ENCODE measurements around the gene LARGE1.

The LARGE1 gene

DNA sequence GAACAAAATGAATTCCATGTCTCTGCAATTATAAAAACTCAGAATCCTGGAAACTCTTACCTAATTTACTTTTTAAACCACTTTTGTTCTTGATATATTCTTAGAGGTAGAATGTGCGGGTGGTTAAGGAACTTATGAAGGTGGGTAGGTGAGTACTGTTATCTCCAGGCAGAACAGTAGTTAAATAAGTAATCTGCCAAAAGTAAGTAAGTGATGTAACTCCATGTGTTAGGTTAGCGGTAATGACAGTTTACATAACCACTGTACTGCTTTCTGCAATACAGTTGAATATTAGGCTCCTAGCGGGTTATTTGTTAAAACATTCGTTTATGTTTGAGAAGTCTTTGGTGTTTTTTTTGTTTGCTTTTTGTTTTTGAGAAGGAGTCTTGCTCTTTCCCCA, 7.1 kb downstream of the LARGE1 start:
- no peak for ATAC-seq

DNA sequence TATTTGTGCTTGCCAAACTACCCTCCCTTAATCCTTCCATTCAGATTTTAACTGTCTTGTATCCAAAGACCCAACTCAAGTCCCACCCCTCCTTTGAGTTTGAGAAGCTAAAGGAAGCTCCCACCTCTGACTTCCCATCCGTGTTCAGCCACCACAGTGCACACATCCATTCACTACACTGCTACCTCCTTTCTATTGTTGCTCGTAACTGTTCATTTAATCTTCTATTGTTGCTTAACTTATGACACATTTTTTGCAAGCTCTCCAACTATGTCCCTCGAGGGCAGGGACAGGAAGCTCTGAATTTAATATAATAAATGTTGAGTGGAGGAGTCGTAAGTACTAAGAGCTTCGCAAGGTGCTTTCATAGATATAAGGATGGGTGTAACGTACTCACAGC, 10.4 kb downstream of the LARGE1 start:
- no peak for ATAC-seq

DNA sequence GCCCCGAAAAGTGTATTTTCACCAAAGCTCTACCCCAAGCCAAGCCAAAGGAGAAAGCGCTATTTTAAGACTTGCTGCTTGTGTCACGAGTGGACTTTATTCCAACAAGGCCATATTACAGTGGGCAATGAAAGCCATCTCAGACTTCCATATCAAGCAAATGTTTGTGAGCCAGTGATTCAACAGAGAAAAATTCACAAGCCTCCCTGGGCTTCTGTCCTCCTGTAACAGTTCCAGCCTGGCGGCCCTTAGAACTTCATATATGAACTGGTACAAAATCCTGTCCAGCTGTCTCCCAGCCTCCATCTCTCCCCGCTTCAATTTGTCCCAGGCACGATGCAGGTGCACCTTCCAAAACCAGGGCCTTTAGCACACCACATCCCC, 11.2 kb downstream of the LARGE1 start:
- no peak for ATAC-seq

DNA sequence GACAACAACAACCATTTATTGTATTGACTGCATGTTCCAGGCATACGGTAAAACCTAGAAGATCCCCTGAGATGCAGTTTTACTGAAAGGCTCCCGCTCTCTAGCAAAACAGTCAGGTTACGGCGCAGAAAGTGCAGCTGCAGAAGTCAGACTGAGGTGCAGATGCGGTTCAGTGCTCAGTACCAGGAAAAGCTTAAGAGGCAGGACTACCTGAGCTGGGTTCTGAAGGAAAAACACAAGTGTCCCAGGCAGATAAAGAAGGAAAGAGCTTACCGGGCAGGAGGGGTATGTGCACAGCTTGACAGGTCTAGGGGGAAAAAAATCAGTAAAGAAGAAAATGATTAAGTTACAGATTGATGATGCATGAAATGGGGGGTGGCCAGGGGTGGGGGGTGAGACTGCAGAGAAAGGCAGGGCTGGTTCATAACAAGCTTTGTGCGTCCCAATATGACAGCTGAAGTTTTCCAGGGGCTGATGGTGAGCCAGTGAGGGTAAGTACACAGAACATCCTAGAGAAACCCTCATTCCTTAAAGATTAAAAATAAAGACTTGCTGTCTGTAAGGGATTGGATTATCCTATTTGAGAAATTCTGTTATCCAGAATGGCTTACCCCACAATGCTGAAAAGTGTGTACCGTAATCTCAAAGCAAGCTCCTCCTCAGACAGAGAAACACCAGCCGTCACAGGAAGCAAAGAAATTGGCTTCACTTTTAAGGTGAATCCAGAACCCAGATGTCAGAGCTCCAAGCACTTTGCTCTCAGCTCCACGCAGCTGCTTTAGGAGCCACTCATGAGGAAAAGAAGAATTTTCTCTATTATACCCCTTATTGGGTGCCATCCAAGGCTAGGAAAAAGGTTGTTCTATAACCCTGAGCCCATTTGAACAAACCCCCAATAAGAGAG, 11.9 kb downstream of the LARGE1 start:
- no peak for ATAC-seq

DNA sequence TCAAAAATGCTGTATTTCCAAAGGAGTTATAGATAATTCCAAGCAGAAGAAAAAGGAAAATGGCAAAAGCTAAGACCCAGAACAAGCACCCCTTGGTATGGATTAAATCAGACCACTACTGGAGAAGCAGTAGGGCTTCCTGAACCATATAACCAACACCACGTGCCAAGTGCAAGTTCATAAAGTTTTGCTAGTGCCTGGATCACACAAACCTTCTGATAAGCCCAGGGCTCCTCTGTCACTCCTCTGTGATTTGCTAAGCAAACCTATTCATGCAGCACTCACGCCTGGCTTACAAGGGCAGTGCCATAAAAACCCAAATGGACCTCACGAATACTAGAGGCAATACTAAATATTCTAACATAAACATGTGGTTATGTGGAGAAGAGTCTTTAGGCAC, 13.3 kb downstream of the LARGE1 start:
- no peak for ATAC-seq

DNA sequence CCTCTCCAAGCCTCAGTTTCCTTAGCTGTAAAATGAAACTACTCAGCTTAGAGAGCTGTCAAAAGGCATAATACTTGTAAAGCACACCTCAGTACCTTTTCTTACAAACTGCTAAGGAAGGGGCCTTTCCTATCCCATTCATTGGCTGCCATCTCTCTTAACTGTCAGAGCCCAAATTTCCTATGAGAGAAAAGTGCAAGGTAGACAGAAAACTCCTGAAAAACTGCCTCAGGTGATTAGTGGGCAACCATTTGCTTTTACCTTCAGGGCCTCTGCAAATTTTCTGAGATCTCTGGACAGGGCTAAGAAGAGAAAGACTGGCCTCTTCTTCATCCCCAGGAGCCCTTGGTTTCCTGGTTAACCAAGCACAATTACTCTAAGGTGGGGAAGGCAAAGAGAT, 13.8 kb downstream of the LARGE1 start:
- ATAC-seq: no peak

DNA sequence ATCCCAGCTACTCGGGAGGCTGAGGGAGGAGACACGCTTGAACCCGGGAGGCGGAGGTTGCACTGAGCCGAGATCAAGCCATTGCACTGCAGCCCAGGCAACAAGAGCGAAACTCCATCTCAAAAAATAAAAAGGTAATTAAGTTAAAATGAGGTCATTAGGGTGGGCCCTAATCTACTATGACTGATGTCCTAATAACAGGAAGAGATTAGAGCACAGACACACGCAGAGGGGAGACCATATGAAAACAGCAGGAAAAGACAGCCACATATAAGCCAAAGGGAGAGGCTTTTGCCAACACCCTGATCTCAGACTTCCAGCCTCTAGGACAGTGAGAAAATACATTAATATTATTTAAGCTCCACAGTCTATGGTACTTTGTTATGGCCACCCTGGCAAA, 17.3 kb downstream of the LARGE1 start:
- ATAC-seq: no peak

DNA sequence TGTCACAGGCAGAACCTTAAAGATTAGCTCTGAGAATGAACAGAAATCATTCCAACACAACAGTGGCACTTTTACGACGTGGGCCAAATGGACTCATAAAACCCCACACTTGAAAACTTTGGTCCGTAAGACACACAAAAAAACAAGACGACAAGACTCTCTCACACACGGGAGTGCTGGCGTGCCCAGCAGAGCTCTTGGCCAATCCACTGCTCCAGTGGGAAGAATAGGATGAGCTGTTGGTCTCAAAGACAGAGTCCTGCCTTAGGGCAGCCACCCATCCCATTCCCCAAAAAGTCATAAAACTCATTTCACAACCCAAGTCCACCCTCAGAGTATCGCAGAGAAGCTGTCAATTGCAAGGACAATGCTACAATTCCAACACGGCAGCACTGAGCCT, 18.2 kb downstream of the LARGE1 start:
- ATAC-seq: no peak

DNA sequence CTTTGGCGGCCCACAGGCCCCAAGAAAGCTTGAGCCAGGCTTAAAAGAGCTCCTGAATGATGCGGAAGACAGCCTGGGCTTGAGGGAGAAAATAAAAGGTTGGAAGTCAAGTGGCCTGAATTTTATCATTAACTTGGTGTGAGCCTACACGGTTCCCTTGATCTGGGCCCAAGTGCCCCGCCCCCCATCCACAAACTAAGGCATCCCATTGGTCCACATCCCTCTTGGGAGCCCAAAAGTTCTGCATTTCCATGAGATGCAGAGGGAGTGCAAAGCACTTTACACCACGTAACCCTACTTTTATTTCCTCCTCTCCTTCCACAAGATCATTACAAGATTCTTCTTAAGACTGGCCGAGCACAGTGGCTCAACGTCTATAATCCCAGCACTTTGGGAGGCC, 22.2 kb downstream of the LARGE1 start:
- ATAC-seq: no peak

DNA sequence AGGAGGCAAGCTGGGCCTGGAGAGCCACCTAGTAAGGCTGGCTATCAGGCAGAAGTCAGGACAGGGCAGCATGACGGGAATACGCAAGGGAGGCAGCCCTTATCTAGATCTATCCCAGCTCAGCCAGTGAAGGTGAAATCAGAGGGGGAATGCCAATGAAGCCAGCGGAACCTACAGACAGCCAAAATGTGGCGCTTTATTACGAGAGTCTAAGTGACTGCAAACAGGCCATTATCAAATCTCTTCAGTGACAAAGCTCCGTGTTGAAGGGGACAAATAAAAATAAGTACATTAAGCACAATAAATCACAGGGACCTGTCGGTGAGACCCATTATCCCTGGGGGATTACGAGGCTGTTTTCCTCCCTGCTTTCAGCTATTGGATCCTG, 22.8 kb downstream of the LARGE1 start:
- no peak for ATAC-seq

DNA sequence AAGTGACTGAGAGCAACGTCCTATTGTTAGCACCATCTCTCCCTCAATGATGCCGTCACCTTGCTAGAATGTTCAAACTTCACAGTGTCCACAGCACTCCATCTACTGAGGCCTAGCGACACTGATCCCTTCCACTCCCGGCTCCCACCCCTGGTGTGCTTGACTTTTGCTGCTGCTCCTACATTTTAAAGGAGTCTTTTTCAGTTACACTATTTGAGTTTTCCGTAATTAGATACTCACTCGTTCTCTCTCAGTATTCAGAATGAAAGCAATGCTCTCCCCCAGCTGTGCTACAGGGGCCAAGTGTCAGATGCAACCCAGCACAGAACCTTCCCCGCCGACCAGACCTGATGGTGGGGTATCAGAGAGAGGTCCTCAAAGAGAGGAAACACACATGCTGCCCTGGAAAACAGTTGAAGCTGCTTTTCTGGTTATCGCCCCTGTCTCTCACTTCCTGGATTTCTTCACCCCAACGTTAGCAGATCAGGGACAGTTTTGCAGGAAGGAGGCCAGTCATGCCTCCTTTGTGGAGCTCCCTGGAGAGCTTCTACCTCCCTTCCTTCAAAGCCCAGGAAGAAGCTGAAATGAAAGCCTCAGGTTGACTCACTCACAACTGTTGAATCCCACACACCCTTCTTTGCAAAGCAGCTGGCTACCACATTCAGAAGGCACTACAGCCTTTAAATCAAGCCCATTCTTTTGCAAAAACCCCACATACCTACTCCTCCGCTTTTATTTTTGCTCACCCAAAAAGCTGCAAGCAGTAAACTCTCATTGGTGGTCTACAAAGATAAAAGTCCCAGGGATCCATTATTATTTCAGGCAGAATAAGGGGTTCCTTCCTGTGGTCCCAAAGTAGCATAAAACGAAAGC, 23.5 kb downstream of the LARGE1 start:
- ATAC-seq: no peak

DNA sequence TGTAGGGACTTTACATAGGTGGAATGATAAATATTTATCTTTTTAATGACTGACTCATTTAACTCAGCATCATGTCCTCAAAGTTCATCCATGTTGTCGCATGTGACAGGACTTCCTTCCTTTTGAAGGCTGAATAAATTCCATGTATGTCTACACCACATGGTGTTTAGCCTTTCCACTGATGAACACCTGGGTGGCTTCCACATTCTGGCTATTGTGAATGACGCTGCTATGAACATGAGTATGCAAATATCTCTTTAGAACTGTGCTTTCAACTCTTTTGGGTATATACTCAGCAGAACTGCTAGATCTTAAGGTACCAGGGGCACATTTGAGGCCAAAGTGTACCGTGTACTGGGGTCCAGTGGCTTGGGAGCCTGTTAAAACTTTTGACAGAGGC, 24.1 kb downstream of the LARGE1 start:
- ATAC-seq: no peak

DNA sequence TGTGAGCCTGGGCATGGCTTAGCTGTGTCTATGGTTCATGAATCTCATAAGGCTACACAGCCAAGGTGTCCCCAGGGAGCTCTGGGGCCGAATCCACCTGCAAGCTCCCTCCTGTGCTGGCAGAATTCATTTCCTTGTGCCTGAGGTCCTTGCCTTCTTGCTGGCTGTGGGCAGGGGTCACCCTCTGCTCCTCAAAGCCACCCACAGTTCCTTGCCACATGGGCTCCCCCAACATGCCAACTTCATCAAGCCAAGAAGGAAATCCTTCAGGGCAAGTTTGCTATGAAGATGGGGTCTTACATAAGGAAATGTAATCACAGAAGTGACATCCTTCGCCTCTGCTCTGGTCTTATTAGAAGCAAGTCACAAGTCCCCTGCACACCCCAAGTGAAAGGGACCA, 24.8 kb downstream of the LARGE1 start:
- no peak for ATAC-seq

DNA sequence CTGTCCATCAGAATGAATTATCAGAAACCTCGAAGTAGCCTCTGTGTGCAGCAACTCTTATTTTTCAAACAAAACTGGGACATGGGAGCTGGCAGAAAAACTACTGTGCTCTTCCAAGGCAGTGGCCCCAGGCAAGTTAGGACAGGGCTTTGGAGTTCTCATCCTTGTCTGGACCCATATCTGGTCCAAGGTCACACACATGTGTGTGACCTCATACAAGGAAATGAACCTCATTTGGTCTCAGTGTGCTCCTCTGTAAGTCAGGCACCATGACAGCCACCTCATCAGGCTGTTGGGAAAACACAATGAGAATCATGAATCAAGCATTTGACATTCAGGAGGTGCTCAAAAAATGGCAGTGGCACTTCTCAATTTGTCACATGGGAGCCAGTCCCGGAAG, 25.8 kb downstream of the LARGE1 start:
- ATAC-seq: no peak

DNA sequence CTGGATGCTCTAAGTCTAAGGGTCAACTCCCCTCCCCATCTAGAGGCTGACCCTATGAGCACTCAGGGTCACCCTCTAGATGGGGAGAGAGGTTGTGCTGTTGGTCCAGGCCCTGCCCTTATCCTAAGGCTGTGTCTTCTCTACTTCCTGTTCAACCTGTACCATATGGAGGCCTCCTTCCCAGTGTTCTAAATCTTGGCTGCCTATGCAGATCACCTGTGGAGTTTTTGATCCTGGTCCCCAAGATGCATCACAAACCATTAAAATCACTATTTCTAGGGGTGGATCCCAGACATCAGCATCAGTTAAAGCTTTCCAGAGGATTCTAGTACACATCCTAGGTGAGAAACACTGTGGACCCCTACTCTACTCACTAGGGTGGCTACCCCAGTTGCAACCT, 26.2 kb downstream of the LARGE1 start:
- ATAC-seq: no peak

DNA sequence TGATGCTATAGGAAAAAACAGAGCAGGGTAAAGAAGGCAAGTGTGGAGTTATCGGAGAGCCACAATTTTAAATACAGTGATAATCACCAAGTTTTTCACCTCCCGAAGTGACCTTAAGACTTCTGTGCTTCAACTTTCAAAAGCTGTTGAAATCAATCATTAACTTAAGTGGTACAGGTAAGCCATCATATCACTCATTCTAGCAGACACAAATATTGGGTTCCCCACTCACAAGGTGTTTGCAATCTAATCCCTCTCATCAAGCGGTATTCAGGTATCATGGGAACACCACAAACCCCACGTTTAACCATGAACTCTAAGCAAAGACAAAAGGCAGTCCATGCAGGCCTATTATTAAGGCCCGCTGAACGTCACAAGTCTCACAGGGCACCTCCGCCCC, 26.8 kb downstream of the LARGE1 start:
- no peak for ATAC-seq

DNA sequence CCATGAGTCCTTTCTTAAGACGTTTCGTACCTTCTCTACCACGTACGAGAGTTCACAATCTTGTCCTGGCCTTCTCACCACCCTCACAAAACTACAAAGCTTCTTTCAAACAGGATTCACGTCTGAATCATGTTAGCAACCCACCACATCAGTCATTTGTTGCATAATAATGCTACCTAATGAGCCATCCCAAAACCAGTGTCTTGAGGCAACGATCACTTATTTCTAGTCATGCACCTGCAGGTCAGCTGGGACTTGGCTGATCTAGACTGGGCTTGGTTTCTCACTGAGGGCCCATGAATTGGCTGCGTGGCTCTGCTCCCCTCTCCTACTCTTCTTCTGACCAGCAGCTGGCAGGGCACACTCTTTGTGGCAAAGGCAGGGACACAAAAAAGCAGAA, 28.3 kb downstream of the LARGE1 start:
- no peak for ATAC-seq

DNA sequence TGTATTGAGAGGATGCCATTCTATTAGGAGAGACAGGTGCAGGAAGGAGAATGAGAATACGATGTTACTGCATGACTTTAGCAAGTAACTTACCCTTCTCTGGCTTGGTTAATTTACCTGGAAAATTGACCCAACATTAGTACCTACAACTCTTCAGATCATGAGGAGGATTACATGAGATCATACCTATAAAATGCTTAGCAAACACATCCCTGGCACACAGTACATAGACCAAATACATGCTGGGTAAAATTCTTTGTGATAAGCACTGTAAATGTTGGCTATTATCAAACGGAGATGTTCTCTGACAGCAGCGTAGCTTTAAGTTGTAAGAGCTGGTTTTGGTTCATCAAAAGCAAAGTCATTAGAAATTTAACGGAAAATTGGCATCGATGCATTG, 28.8 kb downstream of the LARGE1 start:
- ATAC-seq: no peak

DNA sequence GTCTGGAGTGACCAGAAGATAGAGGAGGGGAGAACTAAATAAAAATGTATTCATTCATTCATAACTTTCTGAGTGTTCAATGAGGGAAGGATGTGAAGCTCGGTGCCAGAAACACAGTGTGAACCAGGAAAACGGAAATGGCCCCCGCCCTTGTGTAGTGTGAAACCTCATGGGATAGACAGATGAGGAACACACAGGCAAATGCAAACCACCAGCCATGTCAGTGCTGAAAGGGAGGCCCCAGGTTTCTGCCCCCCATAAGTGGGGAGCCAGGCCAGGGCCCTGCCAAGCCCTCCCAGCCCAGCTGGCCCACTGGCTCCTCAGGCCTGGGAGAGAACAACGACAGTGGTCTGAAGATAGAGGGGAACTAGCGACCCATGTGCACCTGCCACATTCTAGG, 30.5 kb downstream of the LARGE1 start:
- no peak for ATAC-seq

DNA sequence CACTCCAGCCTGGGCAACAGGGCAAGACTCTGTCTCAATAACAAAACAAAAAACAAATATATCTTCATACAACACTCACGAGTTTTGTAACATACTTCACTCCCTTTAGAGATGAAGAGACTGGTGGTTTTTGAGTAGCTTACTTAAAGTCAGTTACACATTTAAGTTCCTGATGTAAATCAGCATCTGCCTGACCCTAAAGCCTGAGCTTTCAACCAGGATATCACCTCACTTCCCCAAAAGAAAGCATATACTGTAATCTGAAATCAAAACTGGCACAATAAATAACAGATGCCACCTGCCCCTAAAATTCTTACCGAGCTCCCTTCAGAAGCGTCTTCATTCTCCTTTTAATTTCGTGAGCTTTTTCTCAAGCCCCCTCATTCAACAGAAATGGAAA, 31.5 kb downstream of the LARGE1 start:
- no peak for ATAC-seq

DNA sequence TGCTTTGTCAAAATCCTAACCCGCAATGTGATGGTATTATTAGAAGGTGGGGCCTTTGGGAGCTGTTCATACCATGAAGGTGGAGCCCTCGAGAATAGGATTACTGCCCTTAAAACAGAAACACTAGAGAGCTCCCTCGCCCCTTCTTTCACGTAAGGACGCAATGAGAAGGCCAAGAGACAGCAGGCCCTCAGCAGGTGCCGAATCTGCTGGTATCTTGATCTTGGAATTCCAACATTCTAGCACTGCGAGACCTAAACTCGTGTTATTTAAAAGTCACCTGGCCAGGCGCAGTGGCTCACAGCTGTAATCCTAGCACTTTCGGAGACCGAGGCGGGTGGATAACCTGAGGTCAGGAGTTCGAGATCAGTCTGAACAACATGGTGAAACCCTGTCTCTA, 33.1 kb downstream of the LARGE1 start:
- ATAC-seq: no peak

DNA sequence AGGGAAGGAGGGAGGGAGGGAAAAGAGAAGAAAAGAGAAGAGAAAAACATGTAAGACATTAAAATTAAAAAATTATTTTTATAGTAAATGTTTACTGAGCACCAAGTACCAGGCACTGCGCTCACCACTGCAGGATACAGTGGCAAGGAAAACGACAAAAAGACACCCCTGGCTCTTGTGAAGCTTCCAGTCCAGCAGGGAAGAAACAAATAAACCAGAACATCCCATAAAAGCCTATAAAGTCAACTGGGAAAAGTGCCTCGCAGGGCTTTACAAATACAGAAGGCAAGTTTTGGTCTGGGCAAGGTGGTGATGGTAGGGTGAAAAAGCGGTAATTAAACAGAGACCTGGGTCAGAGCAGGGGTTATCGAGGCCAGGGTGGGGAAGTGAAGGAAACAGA, 33.6 kb downstream of the LARGE1 start:
- no peak for ATAC-seq

DNA sequence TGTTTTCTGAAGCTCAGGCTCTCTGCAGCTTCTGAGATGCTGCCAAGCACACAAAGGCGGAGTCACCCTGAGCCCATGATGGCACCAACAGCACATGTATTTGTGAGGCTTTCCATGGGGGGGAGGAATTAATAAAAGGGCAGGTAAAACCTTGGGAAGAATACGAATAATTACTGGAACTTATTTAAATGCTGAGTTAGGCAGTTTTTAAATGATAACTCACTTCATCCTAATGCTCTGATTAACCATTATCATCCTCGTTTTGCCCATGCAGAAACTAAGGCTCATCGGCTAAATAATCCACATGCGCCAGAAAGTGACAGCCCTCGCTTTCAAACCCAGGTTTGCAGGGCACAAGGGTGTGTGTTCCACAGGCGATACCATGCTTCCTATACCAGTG, 35.4 kb downstream of the LARGE1 start:
- ATAC-seq: no peak

Measured in activated CD4-positive, CD25-positive, alpha-beta regulatory T cell treated with anti-CD3 and anti-CD28 coated beads, Interleukin-2, amount 50 U/mL, for 24 hours (primary cell).